Measurements from ENCODE around the gene SNX22.
A peak's percentile ranks its signal among the peaks of the same experiment; 100 is the strongest.

Gene SNX22

GRCh38 chr15:64134345-64134829 lies 17.1 kb upstream of the SNX22 start:
- DNase-seq (ENCODE audit: low spot score), result no peak

DNA sequence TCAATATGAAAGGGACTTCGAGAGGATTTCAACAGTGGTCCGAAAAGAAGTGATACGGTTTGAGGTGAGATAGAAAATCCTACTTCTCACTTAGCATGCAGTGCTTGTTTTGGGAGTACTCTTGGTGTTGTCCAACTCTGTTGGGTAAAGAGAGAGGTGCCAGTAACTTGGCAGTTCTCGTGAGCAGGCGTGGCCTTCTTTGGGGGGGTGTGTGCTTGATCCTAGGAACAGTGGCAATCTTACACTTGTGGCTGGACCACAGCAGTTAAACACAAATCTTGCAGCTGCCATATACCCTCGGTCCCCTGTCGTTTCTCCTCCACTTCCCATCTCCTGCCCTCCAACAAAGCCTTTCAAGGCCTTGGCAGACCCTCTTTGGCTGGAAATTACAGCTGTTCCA lies 15.2 kb upstream of the SNX22 start:
- no peak for DNase-seq (ENCODE audit: low spot score)

- DNase-seq (ENCODE audit: low spot score), result no peak
Measured at GRCh38 chr15:64137226-64137833, 14.2 kb upstream of the SNX22 start.

GRCh38 chr15:64138331-64138941 lies 13.1 kb upstream of the SNX22 start:
- no peak for DNase-seq (ENCODE audit: low spot score)

GRCh38 chr15:64141798-64142512 lies 9.6 kb upstream of the SNX22 start:
- no peak for DNase-seq (ENCODE audit: low spot score)

DNA sequence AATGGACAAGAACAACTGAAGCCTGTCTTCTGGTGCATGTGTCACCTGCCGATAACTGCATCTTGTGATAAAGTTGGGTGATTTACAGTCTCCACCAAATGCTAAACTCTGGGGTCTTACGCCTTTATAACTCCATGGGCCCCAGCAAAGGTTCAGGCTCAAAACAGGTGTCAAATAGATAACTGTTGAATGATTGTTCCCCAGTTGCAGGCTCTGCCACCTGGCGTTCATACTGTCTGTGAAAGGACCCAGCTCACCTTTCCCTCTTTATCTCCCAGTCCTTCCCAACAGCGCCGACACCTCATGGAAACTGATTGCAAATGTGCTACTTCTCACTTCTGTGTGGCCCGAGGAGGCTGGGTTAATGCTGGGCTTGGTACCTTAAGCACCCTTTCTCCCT lies 8.3 kb upstream of the SNX22 start:
- no peak for DNase-seq (ENCODE audit: low spot score)

DNA sequence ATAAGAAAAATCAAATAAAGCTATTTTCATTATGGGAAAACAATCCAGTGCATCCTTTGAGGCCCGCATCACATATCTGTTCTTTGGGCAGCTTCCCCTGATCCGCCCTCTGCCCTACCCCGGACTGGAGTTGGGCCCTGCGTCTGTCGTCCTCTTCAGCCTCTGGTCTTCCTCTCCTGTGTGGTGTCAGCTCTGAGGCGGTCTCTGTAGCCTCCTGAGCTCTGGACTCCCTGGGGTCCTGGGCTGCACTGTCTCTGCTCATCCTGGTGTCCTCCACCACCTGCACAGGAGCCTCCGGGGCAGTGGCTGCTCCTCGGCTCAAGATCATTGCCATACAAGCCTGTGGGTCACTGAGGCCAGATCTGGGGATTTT lies 7.4 kb upstream of the SNX22 start:
- no peak for DNase-seq (ENCODE audit: low spot score)

DNA sequence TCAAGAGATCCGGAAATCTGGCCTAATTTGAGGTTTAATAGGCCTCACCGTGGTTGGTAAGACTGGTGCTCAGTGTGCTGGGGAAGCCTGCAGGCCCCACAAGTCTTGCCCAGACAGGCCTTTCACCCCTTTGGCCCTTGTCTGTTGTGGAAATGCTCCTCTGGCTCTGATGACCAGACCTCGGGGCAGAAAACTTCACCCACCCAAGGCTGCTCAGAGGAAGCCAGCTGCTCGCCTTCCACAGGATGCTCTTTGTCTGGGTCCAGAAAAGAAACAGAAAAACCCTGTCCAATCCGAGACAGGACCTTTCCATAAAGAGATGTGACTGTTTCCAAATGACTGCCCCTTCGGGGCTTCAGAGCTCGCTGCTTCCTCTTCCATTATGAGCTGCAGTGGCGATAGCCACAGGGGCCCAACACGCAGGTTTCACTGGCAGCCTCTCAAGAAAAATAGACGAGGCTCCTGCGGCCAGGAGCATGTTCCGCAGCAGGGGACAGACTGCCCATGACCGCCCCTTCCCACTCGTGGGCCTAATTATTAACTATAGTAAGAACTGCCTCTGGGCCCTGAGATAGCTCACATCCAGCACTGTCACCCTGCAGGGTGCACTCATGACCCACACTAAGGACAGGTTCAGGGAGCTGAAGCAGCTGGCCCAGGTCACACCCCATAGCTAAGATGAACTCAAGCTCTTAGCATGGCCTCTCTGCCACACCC lies 6.8 kb upstream of the SNX22 start:
- no peak for DNase-seq (ENCODE audit: low spot score)

- DNase-seq (ENCODE audit: low spot score), result no peak
Measured at GRCh38 chr15:64146041-64146440, 5.5 kb upstream of the SNX22 start.

DNA sequence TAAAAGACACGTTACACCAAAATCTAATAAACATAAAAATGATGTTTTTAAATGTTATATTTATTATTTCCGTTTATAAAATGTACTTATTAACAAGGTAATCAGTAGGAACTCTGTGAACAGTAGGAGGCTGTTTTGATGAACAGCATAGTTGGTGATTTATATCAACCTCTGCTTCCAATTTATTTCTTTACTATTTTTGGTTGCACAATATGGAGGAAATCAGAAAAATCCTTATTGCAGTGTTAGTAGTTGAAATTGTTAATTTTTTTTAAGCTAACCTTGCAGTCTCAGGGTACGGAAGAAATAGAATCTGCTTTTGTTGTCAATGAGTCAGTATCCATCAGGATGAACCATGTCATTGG lies 5.0 kb upstream of the SNX22 start:
- no peak for DNase-seq (ENCODE audit: low spot score)

- DNase-seq (ENCODE audit: low spot score), result no peak
Measured at GRCh38 chr15:64146885-64147681, 4.4 kb upstream of the SNX22 start.

DNA sequence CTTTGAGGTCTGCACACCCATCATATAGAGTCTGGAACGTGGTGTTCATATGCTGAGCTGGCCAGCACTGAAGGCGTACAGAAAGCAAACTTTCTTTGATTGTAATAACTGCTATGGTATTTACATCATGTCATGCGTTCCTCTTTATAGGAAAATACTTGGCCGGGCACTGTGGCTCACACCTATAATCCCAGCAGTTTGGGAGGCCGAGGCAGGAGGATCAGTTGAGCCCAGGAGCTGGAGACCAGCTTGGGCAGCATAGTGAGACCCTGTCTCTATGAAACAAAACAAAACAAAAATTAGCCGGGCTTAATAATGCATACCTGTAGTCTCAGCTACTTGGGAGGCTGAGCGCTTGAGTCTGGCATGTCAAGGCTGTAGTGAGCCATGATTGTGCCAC lies 3.4 kb upstream of the SNX22 start:
- no peak for DNase-seq (ENCODE audit: low spot score)

- no peak for DNase-seq (ENCODE audit: low spot score)
Measured at GRCh38 chr15:64148581-64148980, 3.0 kb upstream of the SNX22 start.

DNA sequence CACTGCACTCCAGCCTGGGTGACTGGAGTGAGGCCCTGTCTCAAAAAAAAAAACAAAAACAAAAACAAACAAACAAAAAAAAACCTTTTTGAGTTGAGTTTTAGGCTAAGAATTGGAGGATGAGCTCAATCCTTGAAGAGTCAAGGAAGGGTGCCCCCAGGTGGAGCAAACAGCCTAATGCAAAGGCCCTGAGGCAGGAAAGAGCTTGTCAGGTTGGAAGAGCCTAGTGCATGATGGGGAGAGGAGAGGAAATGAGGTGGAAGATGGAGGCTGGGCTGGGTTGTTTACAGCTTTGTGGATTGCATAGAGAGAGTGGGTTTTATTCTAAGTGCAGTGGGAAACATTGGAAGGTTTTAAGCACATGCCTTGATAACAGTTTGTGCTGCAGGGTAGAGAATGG lies 2.1 kb upstream of the SNX22 start:
- DNase-seq (ENCODE audit: low spot score), result no peak

GRCh38 chr15:64149893-64150578 lies 1.5 kb upstream of the SNX22 start:
- DNase-seq (ENCODE audit: low spot score), result no peak

GRCh38 chr15:64152507-64153387 lies 1.2 kb downstream of the SNX22 start:
- DNase-seq (ENCODE audit: low spot score), result no peak

GRCh38 chr15:64153480-64154367 lies 2.2 kb downstream of the SNX22 start:
- DNase-seq (ENCODE audit: low spot score), result peak; percentile 93

DNA sequence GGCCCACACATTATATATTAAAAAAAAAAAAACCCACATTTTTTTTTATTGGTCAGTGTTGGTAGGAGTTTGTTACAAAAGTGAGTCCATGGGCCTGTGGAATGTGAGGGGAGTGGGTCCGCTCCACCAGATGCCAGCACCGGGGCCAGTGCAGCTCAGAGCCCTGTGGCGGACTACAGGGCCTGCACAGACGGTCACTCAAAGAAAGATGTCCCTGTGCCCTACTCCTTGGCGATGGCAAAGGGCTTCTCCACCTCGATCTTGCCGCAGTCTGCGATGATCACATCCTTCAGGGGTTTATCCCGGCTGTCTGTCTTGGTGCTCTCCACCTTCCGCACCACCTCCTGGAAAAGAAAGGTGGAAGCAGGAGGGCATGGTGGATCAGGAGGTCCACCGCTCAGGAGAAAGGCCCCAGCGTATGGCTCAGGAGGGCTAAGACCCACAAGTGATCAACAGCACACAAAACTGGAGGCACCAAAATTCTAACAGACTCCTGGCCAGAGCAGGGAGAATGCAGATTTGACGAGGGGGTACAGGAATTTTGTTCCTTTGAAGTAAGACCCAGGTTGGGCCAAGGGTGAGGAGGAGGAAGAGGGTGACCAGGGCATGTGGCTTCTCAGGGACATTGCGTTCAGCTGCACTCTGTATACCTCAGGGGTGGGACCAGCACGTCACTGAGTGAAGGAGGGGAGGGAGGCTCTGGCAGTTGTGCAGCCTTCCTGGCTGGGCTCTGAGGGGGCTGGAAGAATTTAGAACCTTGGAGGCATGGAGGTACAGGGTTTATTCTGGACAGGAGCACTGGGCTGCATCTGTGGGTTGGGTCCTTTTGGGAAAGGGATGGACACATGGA lies 4.5 kb downstream of the SNX22 start:
- no peak for DNase-seq (ENCODE audit: low spot score)

Data from HuH-7.5 (cell line).